Activated CD4-positive, alpha-beta T cell treated with anti-CD3 and anti-CD28 coated beads, Interleukin-2, amount 50 U/mL, for 24 hours (primary cell): ENCODE measurements around the gene PRPS1L1.

ENCODE experiments used
- DNase-seq, 2 donors: peaks; one replicate each; pipeline ENCODE4 v3.0.0-alpha.2; 2020; ENCODE audit warnings: low read depth in 1 of 2, low spot score in 1 of 2

PRPS1L1 gene

DNA sequence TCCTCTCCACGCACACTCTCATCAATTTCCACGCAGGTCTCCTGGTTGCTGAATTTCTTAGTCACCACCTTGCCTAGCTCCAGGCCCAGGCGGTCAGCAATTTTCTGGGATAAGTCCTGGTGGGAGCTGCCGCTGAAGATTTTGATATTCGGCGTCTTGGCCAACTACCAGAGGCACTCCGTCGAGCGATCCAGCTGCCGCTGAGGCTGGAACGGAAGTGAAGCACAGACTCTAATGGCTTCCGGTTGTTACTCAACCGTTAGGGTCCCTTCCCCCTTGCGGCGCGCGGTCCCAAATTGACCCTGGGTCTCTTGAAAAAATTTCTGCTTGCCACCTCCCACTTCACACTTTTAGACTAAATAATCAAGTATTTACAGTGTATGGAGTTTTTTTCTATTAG is at the start of gene PRPS1L1:
PRPS1L1 (minus strand) TSS at position 219 of the 400 bp plus-strand sequence.
- no peak for DNase-seq

DNA sequence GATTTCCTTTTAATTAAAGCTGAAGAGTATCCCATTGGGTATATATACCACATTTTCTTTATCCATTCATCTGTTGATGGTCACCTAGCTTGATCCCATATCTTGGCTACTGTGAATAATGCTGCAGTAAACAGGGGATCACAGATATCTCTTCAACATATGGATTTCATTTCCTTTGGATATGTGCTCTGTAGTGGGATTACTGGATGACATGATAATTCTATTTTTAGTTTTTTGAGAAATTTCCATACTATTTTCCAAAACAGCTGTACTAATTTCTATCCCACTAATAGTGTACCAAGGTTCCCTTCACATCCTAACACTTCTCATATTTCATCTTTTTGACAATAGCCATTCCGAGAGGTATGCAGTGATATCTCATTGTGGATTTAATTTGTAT is 48.8 kb upstream of the PRPS1L1 start:
- no peak for DNase-seq

DNA sequence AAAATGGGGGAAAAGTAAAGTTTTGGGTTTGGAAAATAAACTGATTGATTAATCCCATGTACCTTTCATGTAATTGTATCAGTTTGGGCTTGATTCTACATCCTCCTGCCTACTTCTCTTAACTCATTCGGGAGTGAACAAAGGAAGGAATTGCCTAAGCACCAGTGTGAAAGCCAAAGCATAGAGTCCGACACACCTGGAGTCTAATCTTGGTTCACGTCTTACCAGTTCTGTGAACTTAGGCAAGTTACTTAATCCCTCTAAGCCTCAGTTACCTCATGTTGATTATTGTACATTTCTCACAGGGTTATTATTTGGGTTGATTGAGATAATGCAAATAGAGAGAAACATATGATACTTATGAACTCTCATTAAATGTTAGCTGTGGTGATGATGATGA is 41.1 kb upstream of the PRPS1L1 start:
- no peak for DNase-seq

DNA sequence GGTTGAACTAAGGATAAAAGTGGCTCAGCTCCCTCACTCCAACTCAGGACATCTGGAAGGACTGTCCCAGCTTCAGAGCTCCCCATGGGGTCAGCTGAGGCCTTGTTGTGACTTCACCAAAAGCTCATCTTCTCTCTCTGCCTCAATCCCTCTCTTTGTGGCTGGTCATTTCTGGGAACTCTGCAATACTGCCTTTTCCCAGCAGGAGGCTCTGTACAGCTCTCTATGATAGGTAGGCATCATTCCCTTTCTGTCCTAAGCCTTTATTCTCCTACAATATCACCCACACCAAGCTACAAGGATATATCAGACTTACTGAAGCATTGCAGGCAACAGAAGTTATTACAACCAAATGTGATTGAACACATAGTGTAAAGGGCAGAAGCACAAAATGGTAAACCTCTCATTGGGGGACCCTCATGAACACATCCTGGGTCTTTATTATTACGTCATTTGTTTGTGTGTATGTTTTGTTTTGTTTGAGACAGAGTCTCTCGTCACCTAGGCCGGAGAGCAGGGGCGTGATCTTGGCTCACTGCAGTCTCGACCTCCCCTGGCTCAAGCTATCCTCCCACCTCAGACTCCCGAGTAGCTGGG is 36.7 kb upstream of the PRPS1L1 start:
- DNase-seq: no peak

DNA sequence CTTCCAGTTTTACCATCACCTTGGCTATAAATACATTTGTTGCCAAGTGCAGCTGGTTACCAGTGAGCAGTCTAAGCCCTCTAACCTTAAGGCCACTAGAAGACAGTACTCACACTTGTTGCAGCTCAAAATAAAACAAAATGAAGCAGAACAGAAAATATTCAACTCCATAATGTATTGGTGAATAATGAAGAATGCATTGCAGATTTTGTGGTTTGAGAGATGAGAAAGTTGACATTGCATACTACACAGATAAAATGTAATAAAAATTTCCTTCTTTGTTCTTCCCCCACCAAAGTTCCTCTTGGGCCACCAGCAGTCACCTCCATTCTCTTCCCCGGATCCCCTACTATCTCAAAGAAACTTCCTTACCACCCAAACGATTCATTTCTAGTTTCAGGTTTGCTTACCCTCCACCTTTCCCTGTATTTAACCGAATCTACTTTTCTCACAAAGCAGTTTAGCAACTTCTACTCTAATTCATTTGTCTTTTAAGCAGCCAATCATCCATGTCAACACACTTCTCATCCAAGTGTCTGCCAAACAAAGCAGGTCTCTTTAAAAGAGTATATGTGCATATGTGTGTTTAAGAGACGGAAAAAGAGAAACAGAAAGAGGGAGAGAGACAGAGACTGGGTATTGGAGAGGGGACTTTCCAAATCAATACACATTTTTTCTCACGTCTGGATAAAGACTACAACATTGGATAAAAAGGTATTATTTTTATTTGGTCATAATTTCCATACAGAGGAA is 35.7 kb upstream of the PRPS1L1 start:
- no peak for DNase-seq

DNA sequence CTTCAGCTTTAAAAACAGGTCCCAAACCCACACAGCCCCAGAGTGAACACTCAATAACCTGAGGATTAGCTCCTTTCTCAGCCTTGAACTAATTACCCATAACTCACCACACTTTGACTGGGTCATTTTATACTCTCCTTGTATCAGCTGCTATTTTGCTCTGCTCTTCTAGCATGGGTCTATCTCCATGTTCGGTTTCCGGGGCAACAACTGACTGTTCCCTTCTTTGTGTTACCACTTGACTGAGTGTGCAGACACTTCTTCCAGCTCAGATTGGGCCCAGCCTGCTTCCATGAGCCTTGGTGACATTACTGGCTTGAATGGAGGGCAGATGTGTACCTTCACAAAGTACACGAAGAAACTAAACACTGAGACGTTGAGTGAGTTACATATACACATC is 31.5 kb upstream of the PRPS1L1 start:
- DNase-seq: no peak

- DNase-seq: no peak
Measured at GRCh38 chr7:18053941-18054340, 26.3 kb upstream of the PRPS1L1 start.

DNA sequence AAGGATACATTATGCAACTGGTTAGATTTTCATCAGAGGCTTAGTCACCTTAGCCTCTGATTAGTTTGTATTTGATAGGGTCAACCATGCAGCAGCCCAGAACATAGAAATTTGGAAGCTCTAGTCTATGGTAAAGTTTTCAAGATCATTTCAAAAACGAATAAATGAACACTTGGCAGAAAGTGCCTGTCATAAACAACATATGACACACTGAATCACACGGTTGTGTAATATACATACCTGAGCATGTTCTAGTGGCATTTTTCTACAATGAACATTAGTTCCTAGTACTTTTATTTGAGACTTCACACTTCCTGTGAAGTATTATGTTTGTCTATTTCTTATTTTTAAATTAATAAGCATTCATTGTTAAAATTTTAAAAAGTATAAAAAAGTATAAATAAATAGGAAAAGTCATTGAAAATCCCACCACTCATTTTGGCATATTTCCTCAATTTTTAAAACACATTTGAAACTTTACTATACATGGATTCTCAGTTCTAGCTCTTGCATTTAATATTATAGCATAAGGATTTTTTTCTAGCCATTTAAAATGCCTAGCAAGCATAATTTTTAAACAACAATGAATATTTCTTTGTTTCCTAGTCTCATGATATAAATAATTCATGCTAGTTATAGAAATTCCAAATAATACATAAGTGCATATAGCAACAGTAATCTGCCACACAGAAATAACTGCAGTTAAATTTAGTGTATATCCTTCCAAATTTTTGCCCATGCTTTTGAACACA is 25.7 kb upstream of the PRPS1L1 start:
- DNase-seq: no peak

- no peak for DNase-seq
Measured at GRCh38 chr7:18049262-18049661, 21.6 kb upstream of the PRPS1L1 start.

- no peak for DNase-seq
Measured at GRCh38 chr7:18046601-18047000, 19.0 kb upstream of the PRPS1L1 start.

GRCh38 chr7:18045171-18045570 is 17.5 kb upstream of the PRPS1L1 start:
- no peak for DNase-seq

- no peak for DNase-seq
Measured at GRCh38 chr7:18041191-18041590, 13.5 kb upstream of the PRPS1L1 start.

GRCh38 chr7:18040196-18040595 is 12.6 kb upstream of the PRPS1L1 start:
- DNase-seq: no peak

DNA sequence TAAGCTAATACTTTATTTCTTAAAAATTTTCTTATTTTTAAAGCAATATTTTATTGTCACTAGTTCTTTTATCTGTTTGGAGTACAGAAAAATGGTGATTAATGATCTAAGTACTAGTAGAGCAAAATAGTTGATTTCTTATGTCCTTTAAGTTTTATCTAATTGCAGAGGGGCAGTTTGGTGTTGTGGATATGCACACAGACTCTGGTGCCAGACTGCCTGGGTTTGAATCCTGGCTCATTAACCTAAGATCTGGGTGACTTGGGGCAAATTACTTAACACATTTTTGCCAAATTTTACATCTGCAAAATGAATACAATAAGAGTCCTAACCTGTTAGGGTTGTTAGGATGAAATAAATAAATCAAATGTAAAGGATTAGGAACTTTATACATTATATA is 10.7 kb upstream of the PRPS1L1 start:
- no peak for DNase-seq

- DNase-seq: no peak
Measured at GRCh38 chr7:18037609-18038008, 10.0 kb upstream of the PRPS1L1 start.

DNA sequence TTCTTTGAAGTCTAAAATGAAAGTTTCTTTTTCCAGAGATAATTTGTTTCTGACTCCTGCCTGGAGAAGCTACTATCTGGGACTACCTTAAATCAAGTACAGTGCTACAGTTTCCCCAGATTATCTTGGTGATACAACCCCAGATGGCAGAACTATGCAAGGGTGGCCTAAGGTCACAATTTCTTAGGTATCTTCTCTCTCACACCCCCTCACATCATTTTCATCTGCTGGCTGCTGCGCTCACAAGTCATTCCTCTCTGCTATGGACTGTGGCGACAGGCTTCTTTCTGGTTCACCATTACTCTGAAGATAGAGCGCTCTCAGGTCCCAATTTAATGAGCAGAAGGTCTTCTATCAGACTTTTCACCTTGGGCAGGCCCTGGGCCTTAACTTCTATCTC is 9.1 kb upstream of the PRPS1L1 start:
- DNase-seq: no peak

- DNase-seq: no peak
Measured at GRCh38 chr7:18030758-18031157, 3.1 kb upstream of the PRPS1L1 start.

DNA sequence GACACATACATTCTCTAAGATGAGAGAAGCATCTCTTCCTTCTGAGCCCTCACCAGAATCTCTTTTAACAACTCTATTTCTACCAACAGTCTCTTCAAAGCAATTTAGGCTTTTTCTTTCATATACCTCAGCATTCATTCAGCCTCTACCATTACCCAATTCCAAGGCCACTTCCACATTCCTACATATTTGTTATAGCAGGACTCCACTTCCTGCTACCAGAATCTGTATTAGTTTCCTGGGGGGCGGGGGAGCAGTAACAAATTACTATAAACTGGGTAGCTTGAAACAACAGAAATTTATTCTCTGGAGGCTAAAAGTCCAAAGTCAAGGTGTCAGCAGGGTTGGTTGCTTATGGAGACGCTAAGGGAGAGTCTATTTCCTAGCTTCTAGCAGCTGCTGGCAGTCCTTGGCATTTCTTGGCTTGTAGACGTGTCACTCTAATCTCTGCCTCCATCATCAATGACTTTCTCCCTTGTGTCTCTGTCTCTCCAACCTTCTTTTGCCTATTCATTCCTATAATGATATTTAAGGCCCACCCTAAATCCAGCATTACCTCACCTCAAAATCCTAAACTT is 7.4 kb downstream of the PRPS1L1 start:
- DNase-seq: no peak

DNA sequence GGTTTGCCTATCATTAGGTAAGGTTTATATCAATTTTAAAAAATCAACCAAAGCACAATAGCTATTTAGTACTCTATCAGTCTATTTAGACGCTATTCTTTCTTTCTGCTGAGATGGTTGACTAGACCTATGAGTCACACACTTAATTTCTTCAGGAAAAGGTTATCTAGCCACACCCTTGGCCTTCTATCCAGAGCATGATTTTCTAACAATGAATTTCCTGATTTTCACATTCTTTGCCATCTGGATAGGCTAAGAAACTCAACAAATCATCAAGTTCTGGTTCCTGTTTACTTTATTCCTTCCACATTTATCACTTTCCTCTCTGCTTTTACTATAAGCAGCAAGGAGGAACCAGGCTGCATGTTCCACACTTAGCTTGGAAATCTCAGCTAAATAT is 8.1 kb downstream of the PRPS1L1 start:
- DNase-seq: no peak

GRCh38 chr7:18018296-18019215 is 9.1 kb downstream of the PRPS1L1 start:
- DNase-seq: no peak
